Naive B cell (primary cell): ENCODE results near the gene PACS1. TPM values are rescaled to one million over a fixed set of nuclear protein-coding genes. Genes with fewer than 3 reads are reported as not detected.
A peak's percentile ranks its signal among the peaks of the same experiment; 100 is the strongest.

Experiments used
- ATAC-seq, 2 donors: fragments of 150-1000 bp; cut with Tn5 transposase; 2 replicates each; pipeline ENCODE4 v1.10.0; 2021; ENCODE audit warnings: low read depth in 2 of 2, mild to moderate bottlenecking in 2 of 2, moderate library complexity in 2 of 2
- DNase-seq: peaks from one replicate; pipeline ENCODE4 v3.0.0; 2022
- H3K27ac Mint-ChIP-seq, 6 donors: one replicate each; pipeline ENCODE4 v1.8.0; 2020 to 2022; ENCODE audit warnings: mild to moderate bottlenecking in 6 of 6, mixed read lengths in 6 of 6, moderate library complexity in 5 of 6, inconsistent platforms in 2 of 6
- H3K27me3 Mint-ChIP-seq, 3 donors: one replicate each; pipeline ENCODE4 v1.8.0; 2021 to 2022; ENCODE audit warnings: mixed read lengths in 3 of 3, mild to moderate bottlenecking in 1 of 3
- H3K36me3 Mint-ChIP-seq, 2 donors: one replicate each; pipeline ENCODE4 v1.8.0; 2020 to 2022; ENCODE audit warnings: mixed read lengths in 2 of 2, inconsistent platforms in 1 of 2, mild to moderate bottlenecking in 1 of 2
- H3K4me1 Mint-ChIP-seq, 3 donors: one replicate each; pipeline ENCODE4 v1.8.0; 2020 to 2022; ENCODE audit warnings: mixed read lengths in 3 of 3, inconsistent platforms in 1 of 3, mild to moderate bottlenecking in 1 of 3, moderate library complexity in 1 of 3
- H3K4me3 Mint-ChIP-seq, 8 donors: one replicate each; pipeline ENCODE4 v1.8.0; 2020 to 2022; ENCODE audit warnings: mild to moderate bottlenecking in 8 of 8, mixed read lengths in 8 of 8, moderate library complexity in 8 of 8, inconsistent platforms in 2 of 8
- H3K9me3 Mint-ChIP-seq, 7 donors: one replicate each; pipeline ENCODE4 v1.8.0; 2020 to 2022; ENCODE audit warnings: mixed read lengths in 7 of 7, mild to moderate bottlenecking in 5 of 7, inconsistent platforms in 2 of 7, moderate library complexity in 1 of 7
- polyA plus RNA-seq, 6 donors: library from polyadenylated mRNA; unstranded; fragments of 300-500 nt; fragmentation: Illumina TruSeq; gene quantifications; one replicate each; pipeline ENCODE4 v1.2.3, GENCODE V29; 2021; ENCODE audit warnings: low read depth in 6 of 6

Gene PACS1
- polyA plus RNA-seq, 6 donors from 2014 or later = 44.3 to 133 (median 57.3) TPM

DNA sequence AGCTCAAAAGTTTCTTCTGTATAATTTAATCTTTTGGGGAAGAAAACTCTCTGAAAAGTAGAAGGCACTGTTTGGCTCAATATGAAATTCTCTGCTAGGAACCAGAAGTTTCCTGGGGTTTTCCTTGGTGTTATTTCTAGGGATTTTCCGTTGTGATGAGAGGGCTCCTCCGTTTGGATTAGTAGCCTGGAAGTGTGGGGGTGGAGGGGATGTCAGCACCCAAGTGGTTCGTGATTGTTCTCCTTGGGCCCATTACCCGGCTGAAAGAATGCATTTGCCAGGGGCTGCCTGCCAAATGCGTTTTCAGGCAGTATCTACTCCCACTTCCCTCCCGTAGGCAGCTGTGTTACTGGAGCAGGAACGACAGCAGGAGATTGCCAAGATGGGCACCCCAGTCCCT is 13.6 kb upstream of the PACS1 start:
- Mint-ChIP-seq H3K4me3 (no peak overlapping the region), H3K27ac (no peak overlapping the region), H3K9me3 (no peaks in the 10 kb centered on the region), H3K27me3 (no peaks in the 10 kb centered on the region), H3K36me3 (peaks cover 23 to 34% of the 10 kb centered on the region in 2 donors), H3K4me1 (peaks cover 28 to 32% (median 30%) of the 10 kb centered on the region in 3 donors)
- ATAC-seq = no peak
- no peak for DNase-seq

DNA sequence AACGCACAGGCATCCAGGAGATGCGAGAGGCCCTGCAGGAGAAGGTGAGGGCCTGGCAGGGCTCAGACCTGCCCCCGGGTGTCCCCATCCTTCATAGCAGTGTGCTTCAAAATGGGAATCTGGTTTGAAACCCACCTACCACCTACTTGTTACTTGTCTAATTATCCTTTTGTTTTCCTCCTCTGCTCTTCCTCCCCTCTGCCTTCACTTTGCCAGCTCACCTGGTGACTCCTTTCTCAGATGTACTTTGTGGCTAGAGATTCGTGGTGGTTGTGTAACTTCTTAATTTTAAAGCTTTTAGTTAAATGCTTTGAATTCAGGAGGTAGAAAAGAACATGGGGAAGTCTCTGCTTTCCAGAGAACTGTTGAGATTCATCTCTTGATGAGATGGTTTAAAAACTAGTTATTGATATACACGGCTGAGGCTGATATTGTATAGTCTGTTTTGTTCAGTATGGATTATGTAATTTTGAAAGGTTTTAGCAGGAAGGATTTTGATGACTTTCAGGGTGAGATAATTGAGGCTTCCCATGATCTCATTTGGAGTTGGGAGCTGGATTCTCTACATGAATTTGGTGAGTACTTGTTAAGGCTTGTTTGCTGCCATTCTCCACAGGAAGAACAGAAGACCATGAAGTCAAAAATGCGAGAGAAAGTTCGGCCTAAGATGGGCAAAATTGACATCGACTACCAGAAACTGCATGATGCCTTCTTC is 9.9 kb upstream of the PACS1 start:
- no peak overlapping the region for H3K4me3 Mint-ChIP-seq
- peak overlapping the region in 4 of 6 donors; percentile 30 to 78 (median 50) for H3K27ac Mint-ChIP-seq
- ATAC-seq (no peak), DNase-seq (no peak)
- H3K36me3 Mint-ChIP-seq = peaks cover 46 to 60% of the 10 kb centered on the region in 2 donors
- no peaks in the 10 kb centered on the region for H3K27me3 Mint-ChIP-seq
- H3K9me3 Mint-ChIP-seq = no peaks in the 10 kb centered on the region
- H3K4me1 Mint-ChIP-seq = peaks cover 16 to 25% (median 24%) of the 10 kb centered on the region in 3 donors

DNA sequence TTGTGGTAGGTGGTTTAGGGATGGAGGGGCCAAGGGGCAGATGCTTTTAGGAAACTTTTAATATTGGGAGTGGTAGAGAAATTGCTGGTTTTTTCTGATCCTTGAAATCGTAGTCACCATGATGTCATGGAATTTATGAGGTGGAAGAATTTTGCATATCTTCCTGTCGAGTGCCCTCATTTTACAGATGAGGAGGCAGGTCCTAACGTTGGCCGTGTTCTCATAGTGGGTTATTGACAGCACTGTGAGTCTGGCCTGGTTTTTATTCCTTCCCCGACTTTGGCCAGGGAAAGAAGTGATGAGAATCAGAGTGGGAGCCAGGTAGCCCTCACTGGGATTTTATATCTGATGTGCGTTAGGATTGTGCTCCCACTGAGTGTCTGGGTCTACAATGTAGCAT is 8.8 kb upstream of the PACS1 start:
- H3K36me3 Mint-ChIP-seq = peaks cover 51 to 65% of the 10 kb centered on the region in 2 donors
- H3K9me3 Mint-ChIP-seq = no peaks in the 10 kb centered on the region
- DNase-seq (no peak), ATAC-seq (no peak)
- H3K4me3 Mint-ChIP-seq = no peak overlapping the region
- no peaks in the 10 kb centered on the region for H3K27me3 Mint-ChIP-seq
- peak overlapping the region in 2 of 6 donors; percentile 34 to 43 for H3K27ac Mint-ChIP-seq
- peaks cover 16 to 27% (median 22%) of the 10 kb centered on the region in 3 donors for H3K4me1 Mint-ChIP-seq

DNA sequence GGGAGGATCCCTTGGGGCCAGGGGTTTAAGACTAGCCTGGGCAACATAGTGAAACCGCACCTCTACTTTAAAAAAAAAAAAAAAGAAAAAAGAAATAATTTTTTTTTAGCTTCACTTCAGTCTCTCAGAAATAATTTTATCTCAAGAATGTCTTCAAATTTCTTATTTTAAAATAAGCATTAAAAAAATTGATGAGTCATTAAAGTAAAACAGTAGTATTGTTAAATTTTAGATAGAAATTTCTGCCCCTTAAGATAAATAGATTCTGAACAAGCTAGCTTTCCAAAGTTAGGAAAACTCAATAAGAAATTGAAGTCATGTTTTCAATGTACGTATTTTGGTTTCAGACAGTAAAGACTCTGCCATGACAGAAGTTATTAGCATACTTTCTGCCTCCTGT is 7.7 kb upstream of the PACS1 start:
- Mint-ChIP-seq H3K27ac (peak overlapping the region in 2 of 6 donors; percentile 30 to 65), H3K9me3 (no peaks in the 10 kb centered on the region), H3K4me1 (peaks cover 23 to 38% (median 31%) of the 10 kb centered on the region in 3 donors), H3K27me3 (no peaks in the 10 kb centered on the region), H3K4me3 (no peak overlapping the region), H3K36me3 (peaks cover 46 to 59% of the 10 kb centered on the region in 2 donors)
- DNase-seq (no peak), ATAC-seq (no peak)

DNA sequence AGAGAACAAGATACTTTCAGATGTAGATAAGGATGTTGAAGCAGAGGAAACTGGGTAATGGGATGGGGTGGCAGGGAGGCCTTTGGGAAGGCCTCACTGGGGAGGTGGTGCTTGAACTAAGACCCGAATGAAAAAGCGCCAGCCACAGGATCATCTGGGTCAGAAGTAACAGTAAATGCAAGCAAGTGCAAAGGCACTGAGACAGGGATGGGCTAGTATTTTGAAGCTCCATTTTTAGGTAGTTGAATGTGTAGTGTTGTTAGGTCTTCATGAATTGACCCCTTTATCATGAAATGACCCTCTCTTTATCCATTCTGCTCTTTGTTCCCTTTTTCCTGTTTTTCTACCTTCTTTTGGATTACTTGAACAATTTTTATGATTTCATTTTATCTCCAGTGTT is 6.2 kb upstream of the PACS1 start:
- Mint-ChIP-seq H3K27ac (peak overlapping the region in 1 of 6 donors; percentile 56), H3K4me3 (no peak overlapping the region), H3K9me3 (no peaks in the 10 kb centered on the region), H3K36me3 (peaks cover 46 to 51% of the 10 kb centered on the region in 2 donors), H3K4me1 (peaks cover 32 to 52% (median 46%) of the 10 kb centered on the region in 3 donors), H3K27me3 (no peaks in the 10 kb centered on the region)
- DNase-seq = no peak
- ATAC-seq = no peak

DNA sequence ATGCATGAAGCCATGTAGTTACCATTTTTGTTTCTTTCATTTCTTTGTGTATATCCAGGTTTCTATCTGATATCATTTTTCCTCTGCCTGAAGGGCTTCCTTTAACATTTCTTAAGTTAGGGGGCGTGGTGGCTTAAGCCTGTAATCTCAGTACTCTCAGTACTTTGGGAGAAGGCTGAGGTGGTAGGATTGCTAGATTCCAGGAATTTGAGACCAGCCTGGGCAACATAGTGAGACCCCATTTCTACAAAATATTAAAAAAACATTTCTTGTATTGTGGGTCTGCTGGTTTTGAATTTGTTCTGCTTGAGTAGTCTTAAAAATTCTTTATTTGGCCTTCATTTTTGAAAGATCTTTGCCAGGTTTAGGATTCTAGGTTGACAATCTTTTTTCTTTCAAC is 5.5 kb upstream of the PACS1 start:
- Mint-ChIP-seq H3K27me3 (no peaks in the 10 kb centered on the region), H3K4me3 (no peak overlapping the region), H3K36me3 (peaks cover 46 to 47% of the 10 kb centered on the region in 2 donors), H3K27ac (no peak overlapping the region), H3K4me1 (peaks cover 34 to 59% (median 52%) of the 10 kb centered on the region in 3 donors), H3K9me3 (no peaks in the 10 kb centered on the region)
- ATAC-seq = no peak
- DNase-seq = no peak

DNA sequence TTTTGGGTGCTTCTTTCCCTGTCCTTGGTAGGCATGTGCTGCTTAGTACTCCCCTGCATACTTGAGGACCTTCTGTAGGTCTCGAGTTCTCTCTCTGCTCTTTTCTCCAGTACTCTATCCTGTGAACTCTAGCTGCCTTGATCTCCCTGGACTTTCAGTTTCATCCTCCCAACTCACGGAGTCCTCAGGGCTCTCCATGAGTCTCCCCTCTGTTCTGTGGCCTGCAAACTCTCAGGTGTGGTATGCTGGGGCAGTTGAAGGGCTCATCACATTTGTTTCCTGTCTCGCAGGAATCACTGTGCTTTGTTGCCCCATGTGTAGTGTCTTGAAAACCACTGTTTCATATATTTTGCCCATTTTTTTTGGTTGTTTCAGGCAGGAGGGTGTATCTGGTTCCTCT is 3.3 kb upstream of the PACS1 start:
- Mint-ChIP-seq H3K4me3 (no peak overlapping the region), H3K27ac (peak overlapping the region in 4 of 6 donors; percentile 60 to 88 (median 78)), H3K4me1 (peaks cover 35 to 55% (median 54%) of the 10 kb centered on the region in 3 donors), H3K9me3 (peaks cover 0 to 2% (median 0%) of the 10 kb centered on the region in 7 donors), H3K36me3 (peaks cover 29 to 32% of the 10 kb centered on the region in 2 donors), H3K27me3 (no peaks in the 10 kb centered on the region)
- no peak for ATAC-seq
- DNase-seq = no peak

DNA sequence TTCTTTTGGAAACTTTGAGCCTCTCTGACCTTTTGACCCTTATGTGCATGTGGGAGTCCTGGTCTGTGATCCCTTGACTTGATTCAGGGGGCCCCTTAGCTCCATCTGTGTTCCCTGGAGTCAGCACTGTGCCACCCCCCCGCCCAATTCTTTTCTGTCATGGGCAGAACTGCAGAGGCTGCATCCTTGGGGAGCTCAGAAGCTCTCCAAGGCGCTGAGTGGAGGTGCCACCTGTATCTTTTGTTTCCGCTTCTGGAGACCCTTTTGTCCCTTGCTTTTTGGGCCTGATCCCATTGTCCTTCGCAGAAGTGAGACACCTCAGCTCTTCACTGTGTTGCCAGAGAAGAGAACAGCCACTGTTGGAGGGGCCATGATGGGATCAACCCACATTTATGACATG is 2.4 kb upstream of the PACS1 start:
- H3K4me3 Mint-ChIP-seq = peak overlapping the region in 2 of 8 donors; percentile 57 to 89
- ATAC-seq = no peak
- no peaks in the 10 kb centered on the region for H3K27me3 Mint-ChIP-seq
- DNase-seq = no peak
- peaks cover 0 to 2% (median 0%) of the 10 kb centered on the region in 7 donors for H3K9me3 Mint-ChIP-seq
- H3K36me3 Mint-ChIP-seq = peaks cover 26 to 30% of the 10 kb centered on the region in 2 donors
- H3K4me1 Mint-ChIP-seq = peaks cover 44 to 63% (median 62%) of the 10 kb centered on the region in 3 donors
- H3K27ac Mint-ChIP-seq = peak overlapping the region in 4 of 6 donors; percentile 78 to 98 (median 92)

DNA sequence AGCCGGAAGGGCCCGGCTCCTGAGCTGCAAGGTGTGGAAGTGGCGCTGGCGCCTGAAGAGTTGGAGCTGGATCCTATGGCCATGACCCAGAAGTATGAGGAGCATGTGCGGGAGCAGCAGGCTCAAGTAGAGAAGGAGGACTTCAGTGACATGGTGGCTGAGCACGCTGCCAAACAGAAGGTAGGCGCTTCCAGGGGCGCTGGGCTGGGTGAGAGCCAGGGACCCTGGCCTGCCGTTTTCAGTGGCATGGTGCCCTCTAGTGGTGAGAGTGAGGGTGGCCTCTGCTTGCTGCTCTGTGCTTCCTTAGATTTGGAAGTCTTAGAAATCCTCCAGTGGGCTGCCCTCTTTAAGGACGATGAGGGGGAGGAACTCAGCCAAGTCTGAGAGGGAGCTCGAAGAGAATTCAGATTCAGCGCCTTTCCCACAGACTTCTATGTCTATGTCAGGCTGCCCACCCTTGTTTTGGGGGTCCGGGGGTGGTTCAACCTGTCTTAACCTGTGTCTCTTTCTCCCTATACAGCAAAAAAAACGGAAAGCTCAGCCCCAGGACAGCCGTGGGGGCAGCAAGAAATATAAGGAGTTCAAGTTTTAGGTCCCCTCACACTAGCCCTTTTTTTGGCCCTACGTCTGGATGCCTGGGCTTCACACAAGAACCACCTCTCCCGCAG is 1.8 kb upstream of the PACS1 start:
- peaks cover 0 to 2% (median 0%) of the 10 kb centered on the region in 7 donors for H3K9me3 Mint-ChIP-seq
- ATAC-seq (peak; percentile 29 to 32), DNase-seq (peak; percentile 71)
- H3K27ac Mint-ChIP-seq = peak overlapping the region; percentile 88 to 98 (median 96)
- H3K27me3 Mint-ChIP-seq = no peaks in the 10 kb centered on the region
- peak overlapping the region; percentile 28 to 98 (median 90) for H3K4me3 Mint-ChIP-seq
- peaks cover 51 to 63% (median 62%) of the 10 kb centered on the region in 3 donors for H3K4me1 Mint-ChIP-seq
- peaks cover 19 to 23% of the 10 kb centered on the region in 2 donors for H3K36me3 Mint-ChIP-seq

DNA sequence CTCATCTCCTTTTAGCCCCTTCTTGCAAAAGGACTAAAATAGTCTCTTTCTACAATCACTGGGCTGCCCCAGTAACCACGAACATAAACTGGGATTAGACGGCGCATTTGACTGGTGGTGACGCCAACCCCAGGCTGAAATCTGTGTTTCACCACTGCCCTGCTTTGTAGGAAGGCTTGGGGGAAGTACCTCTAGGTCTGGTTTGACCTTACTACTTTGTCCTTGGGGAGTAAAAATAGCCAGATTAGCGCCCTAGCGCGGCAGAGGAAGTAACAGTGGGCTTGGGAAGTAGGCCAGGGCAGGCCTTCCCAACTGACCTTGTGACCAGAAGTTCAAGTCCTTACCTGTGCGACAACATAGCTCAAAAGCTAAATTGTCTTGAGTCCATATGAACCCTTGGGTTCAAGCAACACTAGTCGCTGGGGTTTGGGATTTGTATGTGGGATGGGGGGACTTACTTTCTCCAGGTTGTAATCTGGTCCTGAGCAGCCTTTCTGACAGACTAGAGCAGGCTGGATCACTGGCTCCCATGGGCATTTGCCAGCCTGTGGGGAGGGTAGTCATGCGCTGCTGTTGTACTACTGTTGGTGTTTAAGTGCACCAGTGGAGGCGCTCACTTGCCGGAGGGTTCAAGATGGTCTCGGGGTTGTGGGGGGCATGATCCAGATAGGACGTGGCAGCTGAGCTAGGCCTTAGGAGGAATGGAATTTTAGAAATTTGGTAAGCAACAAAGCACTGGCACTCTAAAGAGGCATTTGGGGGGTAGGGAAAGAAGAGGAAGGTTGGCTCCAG is 953 bp upstream of the PACS1 start:
- Mint-ChIP-seq H3K9me3 (peaks cover 0 to 2% (median 0%) of the 10 kb centered on the region in 7 donors), H3K27ac (peak overlapping the region; percentile 88 to 99 (median 96)), H3K36me3 (peaks cover 11 to 16% of the 10 kb centered on the region in 2 donors), H3K27me3 (no peaks in the 10 kb centered on the region), H3K4me3 (peak overlapping the region; percentile 84 to 98 (median 90)), H3K4me1 (peaks cover 50 to 68% (median 61%) of the 10 kb centered on the region in 3 donors)
- ATAC-seq = peak; percentile 29 to 35
- DNase-seq = peak; percentile 16

DNA sequence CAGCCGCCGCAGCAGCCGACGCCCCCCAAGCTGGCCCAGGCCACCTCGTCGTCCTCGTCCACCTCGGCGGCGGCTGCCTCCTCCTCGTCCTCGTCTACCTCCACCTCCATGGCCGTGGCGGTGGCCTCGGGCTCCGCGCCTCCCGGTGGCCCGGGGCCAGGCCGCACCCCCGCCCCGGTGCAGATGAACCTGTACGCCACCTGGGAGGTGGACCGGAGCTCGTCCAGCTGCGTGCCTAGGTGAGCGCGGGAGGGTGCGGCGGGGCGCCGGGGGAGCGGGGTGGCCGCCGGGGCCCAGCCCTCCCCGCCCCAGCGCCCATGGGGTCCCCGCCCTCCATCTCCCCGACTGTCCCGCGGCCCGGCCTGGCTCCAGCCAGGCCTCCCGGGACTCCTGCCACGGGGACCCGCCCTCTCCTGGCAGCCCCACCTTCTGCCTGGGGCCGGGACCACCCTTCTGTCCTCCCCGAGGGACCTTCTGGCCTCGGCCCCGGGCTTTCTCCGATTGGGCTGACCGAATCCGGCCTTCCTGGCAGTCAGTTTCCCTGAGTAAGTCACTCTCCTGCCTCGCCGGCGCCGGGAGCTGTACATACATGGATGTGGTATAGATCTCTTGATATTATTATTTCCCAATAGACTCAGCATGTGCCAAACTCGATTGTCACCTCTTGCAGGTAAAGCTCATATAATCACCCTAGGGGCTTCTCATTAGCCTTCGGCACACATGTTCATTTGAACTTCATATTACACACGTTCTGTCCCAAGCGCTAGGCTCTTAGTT is 720 bp downstream of the PACS1 start:
- H3K4me3 Mint-ChIP-seq = peak overlapping the region; percentile 84 to 99 (median 98)
- peak overlapping the region in 5 of 6 donors; percentile 91 to 95 (median 94) for H3K27ac Mint-ChIP-seq
- H3K4me1 Mint-ChIP-seq = peaks cover 49 to 81% (median 62%) of the 10 kb centered on the region in 3 donors
- peaks cover 0 to 2% (median 0%) of the 10 kb centered on the region in 7 donors for H3K9me3 Mint-ChIP-seq
- no peak for DNase-seq
- H3K36me3 Mint-ChIP-seq = peaks cover 0 to 7% of the 10 kb centered on the region in 2 donors
- no peaks in the 10 kb centered on the region for H3K27me3 Mint-ChIP-seq
- ATAC-seq = peak; percentile 2

DNA sequence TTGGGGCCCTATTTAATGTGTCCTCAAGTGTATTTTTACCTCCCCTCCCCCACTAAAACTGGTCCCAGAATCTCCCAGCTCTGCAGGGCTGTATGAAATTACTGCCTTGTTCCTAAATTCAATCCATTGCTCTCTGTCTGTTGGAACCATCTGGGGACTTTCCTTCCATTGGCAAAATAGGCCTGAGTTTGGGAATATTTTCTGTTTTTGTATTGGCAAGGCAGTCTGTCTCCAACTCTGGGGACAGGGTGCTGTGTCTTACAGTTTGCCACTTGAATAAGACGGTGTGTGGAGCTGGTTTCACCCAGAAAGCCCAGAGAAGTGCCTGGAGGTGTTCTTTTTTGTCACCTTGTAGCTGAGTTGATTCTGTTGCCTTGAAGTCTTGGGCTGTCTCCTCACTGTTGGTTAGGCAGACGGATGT is 1.3 kb downstream of the PACS1 start:
- DNase-seq (no peak), ATAC-seq (no peak)
- Mint-ChIP-seq H3K27ac (peak overlapping the region; percentile 91 to 95 (median 92)), H3K27me3 (no peaks in the 10 kb centered on the region), H3K4me1 (peaks cover 51 to 83% (median 68%) of the 10 kb centered on the region in 3 donors), H3K4me3 (peak overlapping the region; percentile 84 to 99 (median 98)), H3K9me3 (peaks cover 0 to 2% (median 0%) of the 10 kb centered on the region in 7 donors), H3K36me3 (peaks cover 0 to 7% of the 10 kb centered on the region in 2 donors)
